Stimulated activated CD4-positive, alpha-beta T cell treated with anti-CD3 and anti-CD28 coated beads, Interleukin-1b, Interleukin-23, amount 100 ng/mL, for 1 hour (primary cell): Measurements from ENCODE around the gene FGF1.
"Not testable (repeated sequence)": the region's sequence is repeated elsewhere in the genome, so short reads cannot be mapped to it uniquely, and the experiment has no call there.

Experiments
- DNase-seq, 2 donors: peaks; one replicate each; pipeline ENCODE4 v3.0.0-alpha.2; 2020; ENCODE audit warnings: low read depth in 2 of 2

Gene FGF1

GRCh38 chr5:142671266-142671665 lies 14.6 kb downstream of the FGF1 start:
- no peak for DNase-seq

GRCh38 chr5:142670804-142671203 lies 15.1 kb downstream of the FGF1 start:
- DNase-seq: no peak

GRCh38 chr5:142669477-142669876 lies 16.4 kb downstream of the FGF1 start:
- no peak for DNase-seq

GRCh38 chr5:142668336-142668735 lies 17.6 kb downstream of the FGF1 start:
- no peak for DNase-seq

- no peak for DNase-seq
Measured at GRCh38 chr5:142667831-142668230, 18.1 kb downstream of the FGF1 start.

GRCh38 chr5:142664636-142665035 lies 21.3 kb downstream of the FGF1 start:
- DNase-seq: no peak

GRCh38 chr5:142664067-142664466 lies 21.8 kb downstream of the FGF1 start:
- no peak for DNase-seq

- no peak for DNase-seq
Measured at GRCh38 chr5:142663246-142663645, 22.6 kb downstream of the FGF1 start.

- no peak for DNase-seq
Measured at GRCh38 chr5:142661957-142662356, 23.9 kb downstream of the FGF1 start.

- no peak for DNase-seq
Measured at GRCh38 chr5:142661143-142661542, 24.7 kb downstream of the FGF1 start.

GRCh38 chr5:142660731-142661130 lies 25.2 kb downstream of the FGF1 start:
- DNase-seq: no peak

GRCh38 chr5:142660196-142660595 lies 25.7 kb downstream of the FGF1 start:
- no peak for DNase-seq

GRCh38 chr5:142659405-142659804 lies 26.5 kb downstream of the FGF1 start:
- no peak for DNase-seq

GRCh38 chr5:142658278-142658677 lies 27.6 kb downstream of the FGF1 start:
- DNase-seq: no peak

GRCh38 chr5:142657446-142657845 lies 28.4 kb downstream of the FGF1 start:
- DNase-seq: no peak

GRCh38 chr5:142655339-142656267 lies 30.3 kb downstream of the FGF1 start:
- peak; percentile 23 to 44 for DNase-seq

GRCh38 chr5:142654578-142655058 lies 31.3 kb downstream of the FGF1 start:
- DNase-seq: no peak

- no peak for DNase-seq
Measured at GRCh38 chr5:142653321-142653720, 32.6 kb downstream of the FGF1 start.

GRCh38 chr5:142652563-142652962 lies 33.3 kb downstream of the FGF1 start:
- DNase-seq: no peak

- DNase-seq: no peak
Measured at GRCh38 chr5:142650881-142651280, 35.0 kb downstream of the FGF1 start.

GRCh38 chr5:142650060-142650459 lies 35.8 kb downstream of the FGF1 start:
- no peak for DNase-seq

GRCh38 chr5:142648108-142648507 lies 37.8 kb downstream of the FGF1 start:
- DNase-seq: not testable (repeated sequence)

- no peak for DNase-seq
Measured at GRCh38 chr5:142645456-142645855, 40.4 kb downstream of the FGF1 start.
